Measurements from ENCODE around the gene SLIT1. TPM values are rescaled to one million over a fixed set of nuclear protein-coding genes. Genes with fewer than 3 reads are reported as not detected.

SLIT1 gene
- total RNA-seq, 1 donor from 2014 or later: not detected

GRCh38 chr10:97011397-97011796, 174.4 kb downstream of the SLIT1 start:
- Histone ChIP-seq H3K4me3 (no peak overlapping the region), H3K9me3 (peaks cover 0 to 10% of the 10 kb centered on the region in 2 donors), H3K27ac (no peak overlapping the region), H3K27me3 (no peaks in the 10 kb centered on the region), H3K4me1 (no peaks in the 10 kb centered on the region), H3K36me3 (no peaks in the 10 kb centered on the region)
- TF ChIP-seq CTCF (IDR thresholded peaks at IDR 0.05): no peak
- intact Hi-C loops (cut with DNase I): no loop called here
- no peak for DNase-seq (ENCODE audit: low spot score in 2 of 2)

GRCh38 chr10:97010695-97011206, 175.0 kb downstream of the SLIT1 start:
- TF ChIP-seq CTCF (IDR thresholded peaks at IDR 0.05): no peak
- DNase-seq (ENCODE audit: low spot score in 2 of 2): peak in 1 of 2 donors; percentile 37
- intact Hi-C loops (cut with DNase I): no loop called here
- H3K27me3 ChIP-seq: no peaks in the 10 kb centered on the region
- no peaks in the 10 kb centered on the region for H3K4me1 ChIP-seq
- no peaks in the 10 kb centered on the region for H3K36me3 ChIP-seq
- H3K27ac ChIP-seq: no peak overlapping the region
- no peak overlapping the region for H3K4me3 ChIP-seq
- peaks cover 0 to 10% of the 10 kb centered on the region in 2 donors for H3K9me3 ChIP-seq

- H3K36me3 ChIP-seq: no peaks in the 10 kb centered on the region
- no peak overlapping the region for H3K27ac ChIP-seq
- DNase-seq (ENCODE audit: low spot score in 2 of 2): no peak
- no peaks in the 10 kb centered on the region for H3K4me1 ChIP-seq
- H3K9me3 ChIP-seq: peaks cover 0 to 10% of the 10 kb centered on the region in 2 donors
- intact Hi-C loops (cut with DNase I): no loop called here
- no peak overlapping the region for H3K4me3 ChIP-seq
- no peak for TF ChIP-seq CTCF (IDR thresholded peaks at IDR 0.05)
- no peaks in the 10 kb centered on the region for H3K27me3 ChIP-seq
These were observed 178.3 kb downstream of the SLIT1 start for GRCh38 chr10:97007417-97007816.

GRCh38 chr10:97006364-97006763, 179.4 kb downstream of the SLIT1 start:
- peak in 1 of 2 donors; percentile 51 for DNase-seq (ENCODE audit: low spot score in 2 of 2)
- intact Hi-C loops (cut with DNase I): no loop called here
- Histone ChIP-seq H3K4me3 (no peak overlapping the region), H3K4me1 (no peaks in the 10 kb centered on the region), H3K27ac (no peak overlapping the region), H3K36me3 (no peaks in the 10 kb centered on the region), H3K9me3 (peaks cover 0 to 10% of the 10 kb centered on the region in 2 donors), H3K27me3 (no peaks in the 10 kb centered on the region)
- TF ChIP-seq CTCF (IDR thresholded peaks at IDR 0.05): no peak

- H3K27me3 ChIP-seq: no peaks in the 10 kb centered on the region
- H3K36me3 ChIP-seq: no peaks in the 10 kb centered on the region
- no peak for DNase-seq (ENCODE audit: low spot score in 2 of 2)
- no peaks in the 10 kb centered on the region for H3K4me1 ChIP-seq
- no peak for TF ChIP-seq CTCF (IDR thresholded peaks at IDR 0.05)
- H3K27ac ChIP-seq: no peak overlapping the region
- H3K4me3 ChIP-seq: no peak overlapping the region
- peaks cover 0 to 10% of the 10 kb centered on the region in 2 donors for H3K9me3 ChIP-seq
- intact Hi-C loops (cut with DNase I): no loop called here
These were observed 180.4 kb downstream of the SLIT1 start for GRCh38 chr10:97005349-97005748.

GRCh38 chr10:97004591-97004990, 181.2 kb downstream of the SLIT1 start:
- Histone ChIP-seq H3K27ac (no peak overlapping the region), H3K36me3 (no peaks in the 10 kb centered on the region), H3K4me1 (no peaks in the 10 kb centered on the region), H3K27me3 (no peaks in the 10 kb centered on the region), H3K4me3 (no peak overlapping the region), H3K9me3 (peaks cover 0 to 10% of the 10 kb centered on the region in 2 donors)
- peak in 1 of 2 donors; percentile 35 for DNase-seq (ENCODE audit: low spot score in 2 of 2)
- TF ChIP-seq CTCF (IDR thresholded peaks at IDR 0.05): no peak
- intact Hi-C loops (cut with DNase I): no loop called here
